ENCODE results near the gene DLG2.

GRCh38 chr11:84384731-84385130, 1242.4 kb downstream of the DLG2 start:
- TF ChIP-seq CTCF (IDR thresholded peaks at IDR 0.05) = peak in 5 of 6 experiments; percentile 50 to 67 (median 54)
- no peak for TF ChIP-seq POLR2A (IDR thresholded peaks at IDR 0.05)
